NCI-H1436 treated with DMSO at 0.1 percent for 48 hours (cell line): ENCODE results near the gene FFAR4.

Experiments
- DNase-seq: peaks from one replicate; lab custom pipeline; 2025; lab: John Stamatoyannopoulos, UW

The FFAR4 gene

DNA sequence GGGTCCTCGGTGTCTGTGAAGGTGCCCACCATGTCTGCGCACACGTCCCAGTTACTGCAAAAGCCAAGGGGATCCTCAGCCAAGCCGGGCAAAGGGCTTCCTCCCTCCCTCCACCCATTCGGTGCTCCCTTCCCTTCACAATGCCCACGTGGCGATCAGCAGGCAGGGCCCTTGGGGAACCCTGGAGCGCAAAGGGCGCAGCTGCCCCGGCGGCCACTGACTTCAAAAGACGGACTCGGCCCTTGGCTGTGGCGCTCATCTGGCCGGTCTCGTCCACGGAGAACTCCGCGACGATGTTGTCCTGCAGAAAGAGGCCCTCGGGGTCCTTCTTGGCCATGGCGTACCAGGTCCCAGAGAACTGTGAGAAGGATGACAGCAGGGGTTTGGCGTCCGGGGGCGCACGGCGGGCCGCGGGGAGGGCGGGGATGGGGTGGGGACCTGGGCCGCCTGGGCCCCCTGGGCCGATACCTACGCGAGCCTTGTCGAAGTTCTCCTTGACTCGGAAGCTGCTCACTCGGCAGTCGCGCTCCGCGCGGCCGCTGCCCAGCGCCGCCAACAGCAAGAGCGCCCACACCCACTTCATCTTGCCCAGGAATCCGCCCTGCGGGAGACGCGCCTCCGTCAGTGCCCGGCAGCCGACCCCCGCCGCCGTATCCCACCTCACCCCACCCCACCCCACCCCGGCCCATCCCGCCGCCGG lies 34.1 kb downstream of the FFAR4 start:
- DNase-seq: no peak

DNA sequence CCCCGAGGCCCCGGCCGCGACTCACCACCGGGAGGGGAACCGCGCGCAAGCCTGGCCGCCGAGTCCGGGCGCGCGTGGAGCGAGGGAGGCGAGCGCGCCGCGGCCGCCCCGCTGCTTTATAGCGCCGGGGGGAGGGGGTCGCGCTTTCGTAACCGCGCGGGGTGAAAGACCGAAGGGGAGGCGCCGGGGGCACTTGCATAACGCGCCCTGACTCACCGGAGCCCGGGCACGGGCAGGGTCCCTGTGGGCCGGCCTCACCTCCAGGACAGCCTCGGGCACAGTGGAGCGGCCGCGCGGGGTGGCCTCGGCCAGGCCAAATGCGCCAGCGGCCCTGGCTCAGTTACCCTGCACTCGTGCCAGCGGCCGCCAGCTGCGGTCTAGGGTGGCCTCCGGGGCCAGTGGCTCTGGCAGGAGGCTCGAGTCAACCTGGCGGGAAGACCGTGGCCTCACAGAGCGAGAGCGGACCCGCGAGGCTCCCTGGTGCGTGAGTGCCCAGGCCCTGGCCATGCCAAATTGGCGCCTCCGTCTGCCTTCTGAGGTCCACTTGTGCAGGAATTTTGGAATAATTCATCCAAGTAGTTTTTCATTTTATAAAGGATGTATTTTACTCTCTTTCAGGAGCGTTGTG lies 34.8 kb downstream of the FFAR4 start, which contains the start of gene RBP4:
TSS of gene RBP4 (minus strand) at position 90 of the 628 bp plus-strand sequence. CDS start 207 bp downstream, outside the sequence.
- DNase-seq: no peak

DNA sequence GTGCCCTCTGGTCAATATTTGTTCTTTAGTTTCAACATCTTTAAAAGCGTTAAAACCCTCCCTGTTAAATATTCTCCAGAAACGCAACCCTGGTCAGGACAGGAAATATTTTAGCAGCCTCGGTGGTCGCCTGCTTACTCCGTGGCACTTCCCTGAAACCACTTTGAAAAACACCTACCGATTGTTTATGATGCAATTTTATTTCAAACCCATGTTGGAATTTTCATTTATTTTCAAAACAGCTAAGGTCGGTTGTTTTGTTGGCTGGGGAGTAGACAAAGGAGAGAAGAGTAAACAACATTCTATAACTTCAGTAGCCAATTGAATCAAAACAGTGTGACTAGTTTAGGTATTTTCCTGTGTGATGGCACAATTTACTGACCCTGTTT lies 35.3 kb downstream of the FFAR4 start:
- no peak for DNase-seq

DNA sequence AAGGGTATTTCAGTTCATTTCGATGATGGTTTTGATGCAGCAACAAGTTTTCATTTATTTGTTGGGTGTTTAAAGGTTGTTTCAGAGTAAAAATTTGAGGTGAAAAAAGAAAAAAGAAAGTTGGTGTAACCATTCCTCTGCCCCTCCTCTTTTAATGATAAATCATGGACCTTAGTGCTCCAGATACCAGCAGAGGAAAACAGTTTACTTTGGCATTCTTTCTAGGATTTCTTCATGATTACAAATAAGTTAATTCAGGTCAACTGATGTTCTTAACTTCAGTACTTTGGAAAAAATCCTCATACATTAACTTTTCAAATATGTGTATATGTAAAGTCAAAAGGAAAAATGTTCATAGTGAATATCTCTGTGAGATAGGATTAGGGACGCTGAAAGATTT lies 36.6 kb downstream of the FFAR4 start:
- no peak for DNase-seq

DNA sequence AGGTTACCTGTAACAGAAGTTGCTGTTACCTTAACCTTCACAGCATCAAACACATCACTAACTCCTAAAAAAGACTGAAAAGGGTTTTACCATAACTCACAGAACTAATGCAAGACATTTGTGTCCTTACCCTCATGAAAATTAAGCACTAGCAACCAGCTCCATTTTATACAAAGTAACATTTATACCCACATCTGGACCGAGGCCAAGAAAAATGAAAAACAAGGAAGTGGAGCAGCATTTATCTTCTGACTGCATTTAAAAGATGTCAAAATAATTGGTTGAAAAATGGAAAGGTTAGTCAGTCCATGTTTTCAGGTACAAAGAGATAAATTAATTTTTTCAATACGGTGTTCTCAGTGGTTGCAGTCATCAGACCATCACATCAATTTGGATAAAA lies 37.7 kb downstream of the FFAR4 start:
- no peak for DNase-seq

DNA sequence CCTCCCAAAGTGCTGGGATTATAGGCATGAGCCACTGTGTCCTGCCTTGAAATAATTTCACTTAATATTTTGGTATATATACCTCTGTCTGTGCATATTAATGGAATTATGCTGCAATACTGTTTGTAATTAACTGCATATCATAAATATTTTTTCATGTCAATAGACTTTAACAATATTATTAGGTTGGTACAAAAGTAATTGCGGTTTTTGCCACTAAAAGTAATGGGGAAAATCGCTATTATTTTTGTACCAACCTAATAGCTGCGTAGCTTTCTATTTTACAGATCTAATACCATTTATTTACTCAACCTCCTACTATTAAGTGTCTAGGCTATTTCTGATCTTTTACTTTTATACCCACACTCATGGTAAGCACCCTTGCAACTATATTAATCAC lies 42.0 kb downstream of the FFAR4 start:
- DNase-seq: no peak

DNA sequence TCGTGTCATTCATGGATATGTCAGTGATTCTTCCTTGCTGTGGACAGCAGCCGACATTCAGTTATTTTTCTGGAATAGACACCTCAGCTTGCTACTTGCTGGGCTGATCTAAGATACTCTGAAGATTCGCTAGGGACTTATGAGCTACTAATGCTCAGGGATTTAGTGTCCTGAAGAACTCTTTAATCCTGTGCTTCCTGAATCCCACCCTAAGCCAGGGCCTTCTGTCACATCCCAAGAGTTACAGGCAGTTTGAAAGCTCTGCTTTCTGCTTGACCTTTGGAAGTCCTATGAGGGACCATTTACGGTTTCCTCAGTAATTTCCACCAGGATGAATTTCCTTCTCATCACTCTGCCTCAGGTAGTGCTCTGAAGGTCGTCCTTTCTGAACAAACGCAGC lies 45.8 kb downstream of the FFAR4 start, which contains the start of gene PDE6C:
TSS of gene PDE6C (plus strand) at position 227 of the 400 bp plus-strand sequence. CDS start 189 bp downstream, outside the sequence.
- no peak for DNase-seq

DNA sequence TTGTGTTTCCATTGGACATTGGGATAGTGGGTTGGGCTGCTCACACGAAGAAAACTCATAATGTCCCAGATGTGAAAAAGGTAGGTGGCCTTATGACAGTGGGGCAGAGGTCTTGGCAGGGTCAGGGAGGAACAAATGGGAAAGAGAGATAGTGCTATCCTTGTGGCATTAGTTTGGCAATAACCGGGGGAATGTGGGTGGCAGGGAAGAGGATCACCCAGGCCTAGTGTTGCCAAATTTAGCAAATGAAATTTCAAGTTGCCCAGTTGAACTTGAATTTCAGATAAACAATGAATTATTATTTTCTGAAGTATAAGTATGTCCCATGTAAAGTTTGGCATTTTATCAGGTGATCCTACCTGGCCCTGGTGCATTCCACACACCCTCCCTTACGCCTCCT lies 46.7 kb downstream of the FFAR4 start:
- DNase-seq: no peak

DNA sequence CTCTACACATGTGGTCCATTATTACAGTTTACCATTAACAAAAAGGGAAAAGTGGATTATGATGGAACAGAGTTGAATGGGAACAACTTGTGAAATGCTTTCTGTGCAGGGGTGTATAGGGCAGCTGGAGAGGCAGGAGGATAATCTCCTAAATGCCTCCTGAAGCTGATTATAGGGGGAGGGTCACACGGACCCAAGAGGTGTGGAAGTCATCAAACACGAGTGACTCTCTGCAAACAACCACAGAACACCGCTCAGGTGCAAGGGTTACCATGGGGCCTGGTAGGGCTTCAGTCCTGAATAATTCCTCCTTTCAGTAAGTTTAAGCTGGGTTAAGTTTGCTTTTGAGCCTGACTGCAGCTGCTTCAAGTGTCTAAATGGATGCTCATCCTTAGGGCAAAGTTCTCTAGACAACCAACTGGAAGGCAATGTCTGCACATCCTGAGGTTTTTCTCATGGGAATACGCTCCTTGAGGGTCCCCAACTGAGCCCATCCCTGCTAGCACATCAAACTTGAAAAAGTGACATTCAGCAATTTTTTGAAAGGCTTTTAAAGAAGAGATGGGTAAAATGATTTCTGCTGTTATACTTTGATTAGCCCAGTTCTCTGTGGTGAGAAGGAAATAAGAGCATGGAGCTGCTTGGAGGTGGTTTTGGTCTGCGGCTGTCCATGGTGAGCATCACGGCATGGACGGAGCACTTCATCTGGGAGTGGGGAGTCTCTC lies 47.8 kb downstream of the FFAR4 start:
- no peak for DNase-seq

DNA sequence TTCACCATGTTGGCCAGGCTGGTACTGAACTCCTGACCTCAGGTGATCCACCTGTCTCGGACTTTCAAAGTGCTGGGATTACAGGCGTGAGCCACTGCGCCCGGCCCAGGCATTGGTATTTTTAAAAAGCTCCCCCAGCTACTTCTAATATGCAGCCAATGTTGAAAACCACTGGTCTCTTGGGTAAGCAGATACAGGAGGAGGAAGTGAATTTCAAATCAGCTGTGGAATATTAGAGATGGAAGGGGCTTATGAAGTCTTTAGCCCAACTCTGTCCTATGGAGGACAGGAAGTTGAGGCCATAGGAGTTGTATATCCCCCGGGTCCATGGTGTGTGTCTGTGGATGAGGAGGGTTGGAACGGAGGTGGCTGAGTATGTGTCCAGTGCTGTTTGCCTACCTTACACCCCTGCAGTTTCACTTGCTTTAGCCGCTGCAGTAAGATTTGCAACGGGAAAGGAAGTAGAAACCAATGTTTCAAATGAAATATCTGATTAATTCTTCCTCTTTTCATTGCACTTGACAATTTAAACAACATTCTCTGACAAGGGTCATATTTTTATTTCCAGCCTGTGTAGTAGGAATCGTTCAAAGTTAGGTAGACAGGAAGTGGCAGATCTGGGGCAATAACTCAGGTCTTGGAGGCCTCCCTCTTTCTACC lies 49.2 kb downstream of the FFAR4 start:
- no peak for DNase-seq

DNA sequence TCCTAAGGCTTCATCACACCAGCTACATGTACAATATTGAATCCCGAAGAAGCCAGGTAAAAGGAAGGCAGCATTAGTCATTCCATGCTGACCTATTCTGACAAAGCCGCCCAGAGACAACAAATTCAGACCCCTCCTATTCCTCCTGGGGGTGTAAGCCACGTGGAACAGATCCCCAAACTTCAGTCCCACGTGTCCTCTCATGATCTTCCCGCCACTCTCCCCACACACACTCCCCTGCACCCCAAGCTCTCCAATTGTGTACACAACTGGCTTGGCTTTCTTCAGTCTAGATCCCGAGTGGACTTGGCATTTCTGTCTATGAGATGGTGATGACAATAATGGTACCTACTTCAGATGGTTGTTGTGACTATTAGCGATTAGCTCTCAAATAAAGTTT lies 54.5 kb downstream of the FFAR4 start:
- no peak for DNase-seq

DNA sequence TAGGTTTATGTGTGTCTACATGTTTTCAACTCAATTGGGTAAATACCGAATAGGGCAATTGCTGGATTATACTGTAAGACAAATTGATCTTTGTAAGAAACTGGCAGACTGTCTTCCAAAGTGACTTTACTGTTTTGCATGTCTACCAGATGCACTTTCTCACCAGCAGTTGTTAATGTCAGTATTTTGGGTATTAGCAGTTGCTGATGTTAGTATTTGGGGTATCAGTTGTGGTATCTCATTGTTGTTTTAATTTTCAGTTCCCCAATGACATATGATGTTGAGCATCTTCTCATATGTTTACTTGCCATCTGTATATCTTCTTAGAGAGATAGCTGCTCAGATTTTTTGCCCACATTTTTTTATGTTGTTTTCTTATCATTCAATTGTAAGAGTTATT lies 56.5 kb downstream of the FFAR4 start:
- no peak for DNase-seq

DNA sequence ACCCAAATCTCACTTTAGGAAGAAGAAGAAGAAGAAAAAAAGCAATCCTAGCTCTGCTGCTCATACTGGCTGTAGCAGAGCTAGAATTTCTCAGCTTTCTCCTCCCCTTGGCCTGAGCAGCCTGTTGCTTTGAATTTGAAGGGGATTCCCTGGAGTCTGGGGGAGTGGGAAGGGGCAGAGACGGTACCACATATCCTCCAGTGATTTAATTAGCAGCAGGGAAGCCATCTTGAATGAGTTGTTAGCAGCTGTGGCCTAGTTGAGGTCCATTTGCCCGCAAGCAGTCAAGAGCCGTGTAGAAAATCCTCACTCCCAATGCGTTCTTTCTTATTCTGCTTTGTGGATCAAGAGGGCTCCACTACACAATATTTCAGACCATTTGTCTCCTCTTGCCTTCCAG lies 62.4 kb downstream of the FFAR4 start:
- DNase-seq: no peak

DNA sequence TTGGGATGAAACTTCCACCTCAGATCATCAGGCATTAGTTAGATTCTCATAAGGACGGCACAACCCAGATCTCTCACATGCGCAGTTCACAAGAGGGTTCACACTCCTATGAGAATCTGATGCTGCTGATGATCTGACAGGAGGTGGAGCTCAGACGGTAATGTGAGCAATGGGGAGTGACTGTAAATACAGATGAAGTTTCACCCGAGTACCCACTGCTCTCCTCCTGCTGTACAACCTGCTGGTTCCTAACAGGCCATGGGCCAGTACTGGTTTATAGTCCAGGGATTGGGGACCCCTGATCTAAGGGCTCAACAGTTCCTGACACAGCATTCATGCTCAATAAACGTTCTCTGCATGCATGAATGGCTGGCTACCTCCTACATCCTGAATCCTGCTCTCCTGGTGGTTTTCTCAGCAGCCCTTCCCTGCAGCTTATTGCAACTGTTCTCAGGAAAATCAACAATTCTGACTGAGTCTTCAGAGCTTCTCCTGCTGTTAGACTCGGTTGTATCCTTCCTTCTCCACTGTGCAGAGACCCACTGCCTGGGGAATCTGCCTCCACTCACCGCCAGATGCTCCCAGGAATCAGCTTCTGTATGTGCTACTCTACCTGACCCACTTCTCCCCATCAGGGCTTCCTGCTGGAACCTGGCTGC lies 63.3 kb downstream of the FFAR4 start:
- DNase-seq: no peak

DNA sequence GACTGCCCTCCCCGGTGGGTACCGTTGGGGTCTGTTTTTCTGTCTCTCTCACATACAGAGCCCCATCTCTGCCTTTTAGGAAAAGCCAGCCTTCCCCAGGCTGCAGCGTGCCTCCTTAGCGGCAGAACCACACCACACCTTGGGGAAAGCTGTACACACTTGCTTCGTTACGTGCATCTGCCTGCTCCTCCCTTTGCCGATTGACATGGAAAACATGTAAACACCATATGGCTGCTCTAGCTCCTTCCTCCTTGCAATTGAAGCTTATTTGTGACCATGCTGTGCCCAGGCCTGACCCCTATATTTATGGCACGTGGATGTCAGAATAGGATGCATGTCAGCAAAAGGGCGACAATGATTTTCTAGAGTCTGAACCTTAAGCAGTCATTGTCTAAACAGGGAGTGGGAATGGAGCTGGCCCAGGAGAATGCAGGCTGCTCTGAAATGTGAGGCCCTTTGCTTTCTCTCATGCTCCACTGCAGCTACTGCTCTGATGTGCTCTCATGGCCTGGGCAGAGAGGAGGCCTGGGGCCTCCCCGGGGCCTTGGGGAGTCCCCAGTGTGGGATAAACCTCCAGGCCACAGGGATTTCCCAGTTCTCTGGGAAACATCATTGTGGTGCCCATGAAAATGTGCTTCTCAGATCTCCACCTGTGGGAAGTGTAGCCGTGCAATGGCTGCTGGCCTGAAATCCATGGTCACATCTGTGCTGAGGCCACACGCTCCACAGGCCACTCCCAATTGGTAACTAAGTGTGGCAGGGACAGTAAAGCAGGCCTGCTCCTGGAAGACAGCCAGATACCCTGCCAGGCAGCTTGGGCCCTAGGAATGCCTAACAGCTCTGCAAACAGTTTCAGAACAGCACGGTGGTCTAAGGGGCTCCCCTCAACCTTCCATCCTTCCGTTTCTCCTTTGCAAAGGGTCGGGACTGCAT lies 64.4 kb downstream of the FFAR4 start:
- DNase-seq: no peak
